Loucy (cell line): Measurements from ENCODE around the gene PLEKHN1.

Experiments
- H2AFZ ChIP-seq: fragments of 200-600 bp; sonication (generic); 2 replicates; pipeline ENCODE4 v1.6.0; 2016; ENCODE audit warnings: antibody characterized with exemption, mild to moderate bottlenecking, low read length, moderate library complexity
- H3F3A ChIP-seq: fragments of 200-600 bp; 2 replicates; pipeline ENCODE4 v1.6.0; 2016; ENCODE audit warnings: antibody characterized with exemption, low read depth, mild to moderate bottlenecking
- H3K27me3 ChIP-seq: fragments of 200-600 bp; sonication (generic); 2 replicates; pipeline ENCODE4 v1.6.1; 2014; ENCODE audit warnings: low read length, mild to moderate bottlenecking; ENCODE audit not compliant: insufficient read depth, poor library complexity, severe bottlenecking
- H3K36me3 ChIP-seq: fragments of 200-600 bp; sonication (generic); 2 replicates; pipeline ENCODE4 v1.6.1; 2016; ENCODE audit warnings: low read length; ENCODE audit not compliant: insufficient read depth
- H3K4me1 ChIP-seq: fragments of 200-600 bp; sonication (generic); 2 replicates; pipeline ENCODE4 v1.5.1; 2014; ENCODE audit warnings: low read length, mild to moderate bottlenecking; ENCODE audit not compliant: insufficient read depth, poor library complexity, severe bottlenecking
- H3K4me2 ChIP-seq: fragments of 200-600 bp; sonication (generic); 2 replicates; pipeline ENCODE4 v1.6.0; 2014; ENCODE audit warnings: antibody characterized with exemption, low read length, low read depth, mild to moderate bottlenecking; ENCODE audit not compliant: poor library complexity, severe bottlenecking
- H3K4me3 ChIP-seq: fragments of 200-600 bp; sonication (generic); 2 replicates; pipeline ENCODE4 v1.5.1; 2014; ENCODE audit warnings: low read length, mild to moderate bottlenecking, mixed read lengths; ENCODE audit not compliant: poor library complexity, severe bottlenecking
- H3K79me2 ChIP-seq: fragments of 200-600 bp; sonication (generic); 2 replicates; pipeline ENCODE4 v1.6.1; 2014; ENCODE audit warnings: low read length; ENCODE audit not compliant: insufficient read depth
- H3K9ac ChIP-seq: fragments of 200-600 bp; sonication (generic); 2 replicates; pipeline ENCODE4 v1.6.0; 2014; ENCODE audit warnings: mild to moderate bottlenecking, low read depth, low read length, moderate library complexity; ENCODE audit not compliant: poor library complexity, severe bottlenecking
- H3K9me2 ChIP-seq: fragments of 200-600 bp; sonication (generic); replicated peaks from 2 replicates; pipeline ENCODE4 v1.6.1; 2016; ENCODE audit warnings: low read depth, low read length, mixed read lengths
- H3K9me3 ChIP-seq: fragments of 200-600 bp; sonication (generic); 2 replicates; pipeline ENCODE4 v1.6.1; 2014; ENCODE audit warnings: mild to moderate bottlenecking, antibody characterized with exemption, low read length, low read depth; ENCODE audit not compliant: insufficient read depth
- H4K20me1 ChIP-seq: fragments of 200-600 bp; sonication (generic); 2 replicates; pipeline ENCODE4 v1.6.0; 2014; ENCODE audit warnings: antibody characterized with exemption, low read length, mild to moderate bottlenecking; ENCODE audit not compliant: insufficient read depth, poor library complexity, severe bottlenecking
- EZH2phosphoT487 ChIP-seq: fragments of 200-600 bp; IDR thresholded peaks from 2 replicates; pipeline ENCODE4 v1.6.1; 2018; ENCODE audit warnings: antibody characterized with exemption, mild to moderate bottlenecking, moderate library complexity, borderline replicate concordance
- TF ChIP-seq, protein P1 (sequence below): fragments of 200-600 bp; sonication (generic); conservative IDR thresholded peaks from 2 replicates; pipeline ENCODE4 v1.5.1; 2014; ENCODE audit warnings: mild to moderate bottlenecking, antibody characterized with exemption, low read length

PLEKHN1 gene

DNA sequence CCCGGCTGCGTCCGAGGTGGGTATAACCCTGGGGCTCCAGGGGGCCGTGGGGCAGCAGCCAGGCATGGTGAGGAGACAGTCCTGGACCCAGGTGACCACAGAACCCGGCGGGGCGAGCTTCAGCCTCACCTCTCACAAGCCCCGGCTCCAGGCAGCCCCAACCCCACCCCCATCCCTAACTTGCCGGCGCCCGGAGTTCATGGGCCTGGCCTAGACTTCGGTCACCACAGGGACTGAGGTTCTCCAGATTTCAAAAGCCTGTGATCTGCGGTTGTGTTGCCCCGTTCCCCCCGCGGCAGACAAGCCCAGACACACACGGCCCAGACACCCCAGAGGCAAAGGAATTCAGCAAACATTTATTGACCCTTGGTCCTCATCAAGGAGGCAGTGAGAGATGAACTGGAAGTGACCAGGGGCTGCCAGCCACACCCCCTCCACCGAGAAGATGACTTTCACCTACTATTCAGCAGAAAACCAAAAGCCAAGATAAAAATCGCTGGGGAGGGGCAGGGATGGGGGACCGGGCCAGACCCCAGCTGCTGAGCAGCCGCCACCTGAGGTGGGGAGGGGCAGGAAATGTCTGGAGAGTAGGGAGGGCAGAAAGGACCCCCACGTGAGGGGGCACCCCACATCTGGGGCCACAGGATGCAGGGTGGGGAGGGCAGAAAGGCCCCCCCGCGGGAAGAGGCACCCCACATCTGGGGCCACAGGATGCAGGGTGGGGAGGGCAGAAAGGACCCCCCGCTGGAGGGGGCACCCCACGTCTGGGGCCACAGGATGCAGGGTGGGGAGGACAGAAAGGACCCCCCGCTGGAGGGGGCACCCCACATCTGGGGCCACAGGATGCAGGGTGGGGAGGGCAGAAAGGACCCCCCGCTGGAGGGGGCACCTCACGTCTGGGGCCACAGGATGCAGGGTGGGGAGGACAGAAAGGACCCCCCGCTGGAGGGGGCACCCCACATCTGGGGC lies 29.7 kb downstream of the PLEKHN1 start:
- H3K79me2 ChIP-seq, result peaks cover 2% of the 10 kb centered on the region; the same call in 1 of the 2 replicates
- H3K4me1 ChIP-seq, result peaks cover 20% of the 10 kb centered on the region
- no peaks in the 10 kb centered on the region for H3K9me2 ChIP-seq
- no peak for TF ChIP-seq EZH2phosphoT487
- TF ChIP-seq, protein P1, sequence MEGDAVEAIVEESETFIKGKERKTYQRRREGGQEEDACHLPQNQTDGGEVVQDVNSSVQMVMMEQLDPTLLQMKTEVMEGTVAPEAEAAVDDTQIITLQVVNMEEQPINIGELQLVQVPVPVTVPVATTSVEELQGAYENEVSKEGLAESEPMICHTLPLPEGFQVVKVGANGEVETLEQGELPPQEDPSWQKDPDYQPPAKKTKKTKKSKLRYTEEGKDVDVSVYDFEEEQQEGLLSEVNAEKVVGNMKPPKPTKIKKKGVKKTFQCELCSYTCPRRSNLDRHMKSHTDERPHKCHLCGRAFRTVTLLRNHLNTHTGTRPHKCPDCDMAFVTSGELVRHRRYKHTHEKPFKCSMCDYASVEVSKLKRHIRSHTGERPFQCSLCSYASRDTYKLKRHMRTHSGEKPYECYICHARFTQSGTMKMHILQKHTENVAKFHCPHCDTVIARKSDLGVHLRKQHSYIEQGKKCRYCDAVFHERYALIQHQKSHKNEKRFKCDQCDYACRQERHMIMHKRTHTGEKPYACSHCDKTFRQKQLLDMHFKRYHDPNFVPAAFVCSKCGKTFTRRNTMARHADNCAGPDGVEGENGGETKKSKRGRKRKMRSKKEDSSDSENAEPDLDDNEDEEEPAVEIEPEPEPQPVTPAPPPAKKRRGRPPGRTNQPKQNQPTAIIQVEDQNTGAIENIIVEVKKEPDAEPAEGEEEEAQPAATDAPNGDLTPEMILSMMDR, result no peak
- H3F3A ChIP-seq, result no peaks in the 10 kb centered on the region
- no peak overlapping the region for H3K9ac ChIP-seq
- H3K9me3 ChIP-seq, result no peaks in the 10 kb centered on the region
- peak overlapping the region; percentile 9 for H3K4me2 ChIP-seq
- H3K27me3 ChIP-seq, result no peaks in the 10 kb centered on the region
- no peak overlapping the region for H2AFZ ChIP-seq
- H4K20me1 ChIP-seq, result peaks cover 17% of the 10 kb centered on the region
- no peaks in the 10 kb centered on the region for H3K36me3 ChIP-seq
- no peak overlapping the region for H3K4me3 ChIP-seq

DNA sequence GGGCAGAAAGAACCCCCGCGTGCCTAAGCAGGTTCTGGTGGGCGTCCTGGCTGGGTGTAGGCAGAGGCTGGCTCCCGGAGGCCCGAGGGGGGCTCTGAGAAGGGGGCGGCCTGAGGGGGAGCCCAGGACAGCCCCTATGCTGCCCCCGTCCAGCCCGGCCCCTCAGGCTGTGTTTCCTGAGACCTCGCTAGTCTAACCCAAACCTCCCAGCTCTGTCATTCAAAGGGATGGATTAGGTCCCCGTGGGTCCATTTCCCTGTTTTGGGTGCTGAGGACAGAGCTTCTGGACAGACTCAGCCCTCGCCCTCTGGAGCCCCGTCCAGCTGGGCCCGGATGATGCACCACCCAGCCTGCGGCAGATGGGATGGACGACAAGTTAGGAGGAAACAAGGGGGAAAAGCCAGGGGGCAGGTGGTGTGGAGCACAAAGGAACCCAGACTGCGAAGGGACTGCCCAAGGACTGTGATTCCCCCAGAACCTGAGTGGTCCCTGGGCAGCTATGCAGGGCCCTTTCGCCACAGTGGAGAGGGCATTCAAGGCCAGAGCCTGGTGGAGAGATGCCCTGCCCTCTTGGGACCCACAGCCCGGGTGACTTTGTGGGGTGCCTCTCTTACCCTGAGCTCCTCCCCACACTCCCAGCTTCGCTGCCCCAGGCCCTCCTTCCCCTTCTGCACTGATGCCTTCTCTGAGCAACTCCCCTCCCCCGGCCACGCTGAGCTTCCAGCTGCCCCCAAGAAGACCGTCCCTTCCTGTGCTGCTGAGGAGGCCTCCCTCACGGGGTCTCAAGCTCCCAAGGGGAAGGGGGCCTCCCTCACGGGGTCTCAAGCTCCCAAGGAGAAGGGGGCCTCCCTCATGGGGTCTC lies 30.8 kb downstream of the PLEKHN1 start:
- Histone ChIP-seq H3K79me2 (peaks cover 8% of the 10 kb centered on the region; the same call in 1 of the 2 replicates), H3K4me3 (no peak overlapping the region), H3K4me1 (peaks cover 27% of the 10 kb centered on the region), H2AFZ (no peak overlapping the region), H3K4me2 (peak overlapping the region; percentile 98), H4K20me1 (peaks cover 17% of the 10 kb centered on the region), H3K36me3 (no peaks in the 10 kb centered on the region), H3K9me3 (no peaks in the 10 kb centered on the region), H3K9me2 (no peaks in the 10 kb centered on the region), H3K27me3 (no peaks in the 10 kb centered on the region), H3F3A (no peaks in the 10 kb centered on the region), H3K9ac (no peak overlapping the region)
- TF ChIP-seq, protein P1, result no peak
- TF ChIP-seq EZH2phosphoT487, result no peak

DNA sequence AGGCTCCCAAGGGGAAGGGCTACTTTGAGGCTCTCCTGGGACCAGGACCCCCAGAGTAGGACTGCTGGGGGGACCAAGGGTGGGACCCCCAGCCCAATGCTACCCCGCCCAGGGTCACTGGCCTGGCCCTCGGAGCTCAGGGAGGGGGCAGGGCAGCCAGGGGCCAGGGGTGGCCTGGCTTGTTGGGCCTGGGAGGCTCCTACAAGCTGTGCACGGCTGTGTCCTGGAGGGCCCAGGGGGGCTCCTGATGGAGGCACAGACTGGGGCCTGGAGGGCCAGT lies 31.4 kb downstream of the PLEKHN1 start:
- Histone ChIP-seq H3K9ac (no peak overlapping the region), H3K9me3 (no peaks in the 10 kb centered on the region), H3K9me2 (no peaks in the 10 kb centered on the region), H3K4me3 (no peak overlapping the region), H4K20me1 (peaks cover 17% of the 10 kb centered on the region), H2AFZ (no peak overlapping the region), H3K27me3 (no peaks in the 10 kb centered on the region), H3K4me1 (peaks cover 28% of the 10 kb centered on the region), H3K36me3 (no peaks in the 10 kb centered on the region), H3K4me2 (peak overlapping the region; percentile 98), H3K79me2 (peaks cover 8% of the 10 kb centered on the region; the same call in 1 of the 2 replicates), H3F3A (no peaks in the 10 kb centered on the region)
- TF ChIP-seq, protein P1, result no peak
- no peak for TF ChIP-seq EZH2phosphoT487
